Lung (tissue), 12 donors: ENCODE data around the gene LTB4R2. TPM values are rescaled to one million over a fixed set of nuclear protein-coding genes. Genes with fewer than 3 reads are reported as not detected.

Experiments
- ATAC-seq: fragments of 200-7000 bp; cut with Tn5 transposase; one replicate; pipeline ENCODE4 v1.9.1; 2020; ENCODE audit warnings: moderate number of reproducible peaks; ENCODE audit not compliant: insufficient read depth, low FRiP score
- DNase-seq, 3 donors: peaks; one replicate each; pipeline ENCODE4 v3.0.0-alpha.2; 2013 to 2017
- H3K27ac ChIP-seq, 2 donors: one replicate each; pipeline ENCODE4 v1.5.1; 2013; ENCODE audit warnings: mild to moderate bottlenecking in 2 of 2, moderate library complexity in 2 of 2, control low read depth in 1 of 2, inconsistent platforms in 1 of 2, low read depth in 1 of 2, low read length in 1 of 2
- H3K27me3 ChIP-seq, 3 donors: one replicate each; pipeline ENCODE4 v1.5.1; 2013; ENCODE audit warnings: low read length in 2 of 3; ENCODE audit not compliant: control insufficient read depth in 3 of 3, insufficient read depth in 3 of 3
- H3K36me3 ChIP-seq, 4 donors: one replicate each; pipeline ENCODE4 v1.5.1; 2013; ENCODE audit warnings: low read length in 4 of 4, mild to moderate bottlenecking in 1 of 4, moderate library complexity in 1 of 4; ENCODE audit not compliant: control insufficient read depth in 4 of 4, insufficient read depth in 4 of 4
- H3K4me1 ChIP-seq, 5 donors: one replicate each; pipeline ENCODE4 v1.5.1; 2013; ENCODE audit warnings: low read length in 5 of 5, mild to moderate bottlenecking in 2 of 5, moderate library complexity in 1 of 5; ENCODE audit not compliant: control insufficient read depth in 5 of 5, insufficient read depth in 5 of 5
- H3K4me3 ChIP-seq: one replicate; pipeline ENCODE4 v1.5.1; 2013; ENCODE audit warnings: mild to moderate bottlenecking, control low read depth, moderate library complexity
- H3K9ac ChIP-seq, 2 donors: one replicate each; pipeline ENCODE4 v1.5.1; 2013; ENCODE audit warnings: low read length in 2 of 2, control low read depth in 1 of 2; ENCODE audit not compliant: insufficient read depth in 1 of 2
- H3K9me3 ChIP-seq, 4 donors: one replicate each; pipeline ENCODE4 v1.5.1; 2013; ENCODE audit warnings: low read length in 3 of 4, mild to moderate bottlenecking in 1 of 4, moderate library complexity in 1 of 4; ENCODE audit not compliant: control insufficient read depth in 4 of 4, insufficient read depth in 3 of 4
- WGBS, 2 donors: extraction: QIAGEN DNeasy Blood & Tissue Kit; methylation state at CpG; one replicate each; pipeline ENCODE4 v1.1.7; 2013; 5-methylcytosine and 5-hydroxymethylcytosine counted together
- polyA plus RNA-seq, 2 donors: library from polyadenylated mRNA; stranded (reverse); fragments of 200-250 nt; gene quantifications; one replicate each; pipeline ENCODE4 v1.2.1, GENCODE V29; 2013
- total RNA-seq, 2 donors: library from RNA; depleted of rRNA in 1 of 2; stranded (reverse); fragments of >200 nt in 1 of 2; gene quantifications; one replicate each; pipeline ENCODE4 v1.2.1, GENCODE V29; 2014 to 2021
- TF ChIP-seq, protein P1 (sequence below): IDR thresholded peaks from 2 replicates; pipeline ENCODE4 v1.5.1; 2012; ENCODE audit warnings: mild to moderate bottlenecking; ENCODE audit errors: control extremely low read depth, extremely low read depth
- donor health status: control.
- donor health status: control.
- donor health status: Bipolar disorder and iron deficiency.
- donor health status: healthy.
- donor health status: DM: yes; HTN: yes; CAD: no.

LTB4R2 gene
- total and polyA plus RNA-seq, 4 donors, result 1.8 to 14.0 (median 5.7) TPM

DNA sequence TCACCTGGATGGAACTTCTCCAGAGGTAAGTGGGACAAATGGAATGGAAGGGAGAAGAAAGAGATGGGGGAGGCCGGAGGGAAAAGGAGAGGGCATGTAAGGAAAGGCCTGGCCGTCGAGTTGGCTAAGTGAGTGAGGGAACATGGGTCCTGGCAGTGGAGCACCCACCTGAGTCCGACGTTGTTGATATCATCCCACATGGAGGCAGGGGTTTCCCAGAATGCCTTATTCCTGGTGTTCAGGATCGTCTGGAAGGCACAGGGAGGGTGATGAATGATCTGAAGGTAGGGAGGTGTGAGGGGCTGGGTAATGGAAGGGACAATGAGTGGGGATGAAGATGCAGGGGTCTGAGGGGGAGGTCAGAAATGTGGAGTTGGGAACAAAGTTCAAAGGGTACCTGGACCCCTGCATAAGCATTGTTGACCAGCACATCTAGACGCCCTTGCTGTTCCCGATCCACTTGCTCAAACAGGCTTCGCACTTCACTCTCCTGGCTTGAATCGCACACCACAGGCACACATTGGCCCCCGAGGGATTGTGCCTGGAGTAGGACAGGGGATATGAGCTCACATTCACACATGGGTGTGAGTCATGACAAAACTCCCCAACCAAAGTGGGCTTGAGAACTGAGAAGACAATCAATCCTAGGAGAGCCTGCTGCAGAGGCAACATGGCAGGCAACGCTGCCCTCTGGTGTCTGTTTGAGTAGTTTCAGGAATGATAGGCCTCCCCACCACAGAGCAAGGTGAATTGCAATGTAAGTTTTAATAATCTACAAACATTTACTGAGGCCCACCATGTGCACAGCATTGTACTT lies 13.4 kb upstream of the LTB4R2 start:
- Histone ChIP-seq H3K27ac (peak overlapping the region in 1 of 2 donors; percentile 57), H3K36me3 (peaks cover 0 to 21% (median 16%) of the 10 kb centered on the region in 4 donors), H3K27me3 (no peaks in the 10 kb centered on the region), H3K9ac (no peak overlapping the region), H3K4me3 (no peak overlapping the region), H3K9me3 (no peaks in the 10 kb centered on the region), H3K4me1 (peaks cover 2 to 19% (median 13%) of the 10 kb centered on the region in 5 donors)
- WGBS, 2 donors, result 68 to 76% methylated on average over 12 of the region's 12 CpGs
- TF ChIP-seq, protein P1, sequence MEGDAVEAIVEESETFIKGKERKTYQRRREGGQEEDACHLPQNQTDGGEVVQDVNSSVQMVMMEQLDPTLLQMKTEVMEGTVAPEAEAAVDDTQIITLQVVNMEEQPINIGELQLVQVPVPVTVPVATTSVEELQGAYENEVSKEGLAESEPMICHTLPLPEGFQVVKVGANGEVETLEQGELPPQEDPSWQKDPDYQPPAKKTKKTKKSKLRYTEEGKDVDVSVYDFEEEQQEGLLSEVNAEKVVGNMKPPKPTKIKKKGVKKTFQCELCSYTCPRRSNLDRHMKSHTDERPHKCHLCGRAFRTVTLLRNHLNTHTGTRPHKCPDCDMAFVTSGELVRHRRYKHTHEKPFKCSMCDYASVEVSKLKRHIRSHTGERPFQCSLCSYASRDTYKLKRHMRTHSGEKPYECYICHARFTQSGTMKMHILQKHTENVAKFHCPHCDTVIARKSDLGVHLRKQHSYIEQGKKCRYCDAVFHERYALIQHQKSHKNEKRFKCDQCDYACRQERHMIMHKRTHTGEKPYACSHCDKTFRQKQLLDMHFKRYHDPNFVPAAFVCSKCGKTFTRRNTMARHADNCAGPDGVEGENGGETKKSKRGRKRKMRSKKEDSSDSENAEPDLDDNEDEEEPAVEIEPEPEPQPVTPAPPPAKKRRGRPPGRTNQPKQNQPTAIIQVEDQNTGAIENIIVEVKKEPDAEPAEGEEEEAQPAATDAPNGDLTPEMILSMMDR, result peak; percentile 67
- peak; percentile 67 to 77 (median 71) for DNase-seq
- ATAC-seq, result peak; percentile 56

DNA sequence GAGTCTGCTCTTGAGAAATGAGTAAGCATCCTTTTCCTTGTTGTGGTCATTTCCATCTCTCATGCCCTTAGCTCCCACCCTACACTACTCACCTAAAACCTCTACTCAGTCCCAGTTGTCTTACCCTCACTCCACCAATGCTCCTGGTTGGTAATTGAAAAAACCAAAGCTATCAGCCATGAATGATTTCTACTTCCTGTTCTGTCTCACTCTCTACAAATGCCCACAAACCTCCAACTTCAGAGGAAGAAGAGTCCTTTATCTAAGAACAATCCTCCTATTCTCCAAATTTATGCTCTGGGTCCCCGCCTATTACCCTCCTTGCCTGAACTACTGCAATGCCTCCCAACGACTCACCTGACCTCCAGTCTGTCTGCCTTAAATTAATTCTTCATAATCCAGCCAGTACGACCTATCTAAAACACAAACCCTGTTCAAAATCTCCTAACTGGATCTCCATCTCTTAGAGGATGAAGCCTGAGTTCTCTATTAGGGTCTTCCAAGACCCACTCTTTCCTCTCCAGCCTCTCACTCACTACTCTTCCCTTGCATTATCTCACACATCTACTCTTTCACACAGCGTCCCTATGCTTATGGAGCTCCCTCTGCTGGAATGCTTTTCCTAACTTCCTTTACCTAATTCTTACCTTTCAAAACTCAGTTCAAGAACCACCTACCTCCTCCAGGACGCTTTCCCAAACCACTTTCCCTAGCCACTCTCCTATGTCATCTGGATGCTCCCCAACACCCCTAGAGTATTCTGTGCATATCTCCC lies 12.6 kb upstream of the LTB4R2 start:
- Histone ChIP-seq H3K9me3 (no peaks in the 10 kb centered on the region), H3K36me3 (peaks cover 0 to 22% (median 16%) of the 10 kb centered on the region in 4 donors), H3K27ac (peak overlapping the region in 1 of 2 donors; percentile 28), H3K9ac (no peak overlapping the region), H3K4me3 (no peak overlapping the region), H3K4me1 (peaks cover 2 to 19% (median 13%) of the 10 kb centered on the region in 5 donors), H3K27me3 (no peaks in the 10 kb centered on the region)
- no peak for DNase-seq
- WGBS, 2 donors, result 46 to 49% methylated on average over 5 of the region's 5 CpGs
- TF ChIP-seq, protein P1, result peak; percentile 7
- ATAC-seq, result no peak

DNA sequence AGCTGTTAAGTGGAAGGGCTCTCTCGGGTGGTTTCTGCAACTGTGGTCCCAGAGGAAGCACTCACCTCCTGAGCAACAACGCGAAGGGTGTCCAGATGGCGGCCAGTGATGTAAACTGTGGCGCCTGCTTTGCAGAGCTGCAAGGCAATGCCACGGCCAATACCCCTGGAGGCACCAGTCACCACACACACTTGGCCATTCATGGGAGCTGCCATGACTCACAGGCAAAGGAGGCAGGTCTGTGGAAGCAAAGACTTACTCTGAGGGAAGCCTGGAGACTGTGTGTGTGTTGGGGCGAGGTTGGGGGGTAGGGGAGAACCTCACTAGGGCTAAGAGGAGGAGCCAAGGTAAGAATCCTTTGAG lies 11.1 kb upstream of the LTB4R2 start:
- Histone ChIP-seq H3K9ac (peak overlapping the region; percentile 79 to 93), H3K4me1 (peaks cover 2 to 19% (median 13%) of the 10 kb centered on the region in 5 donors), H3K27me3 (no peaks in the 10 kb centered on the region), H3K4me3 (peak overlapping the region; percentile 80), H3K36me3 (peaks cover 1 to 34% (median 26%) of the 10 kb centered on the region in 4 donors), H3K9me3 (no peaks in the 10 kb centered on the region), H3K27ac (peak overlapping the region; percentile 37 to 88)
- TF ChIP-seq, protein P1, result no peak
- ATAC-seq (peak; percentile 2), DNase-seq (no peak)
- WGBS, 2 donors, result 41% methylated on average over 7 of the region's 7 CpGs
